Liver (tissue), 9 donors: ENCODE measurements around the gene DYSF. TPM values are rescaled to one million over a fixed set of nuclear protein-coding genes. Genes with fewer than 3 reads are reported as not detected.
A peak's percentile ranks its signal among the peaks of the same experiment; 100 is the strongest.

Experiments
- DNase-seq: peaks from one replicate; pipeline ENCODE4 v3.0.0-alpha.2; 2017; ENCODE audit warnings: low spot score
- H3K27ac ChIP-seq, 2 donors: one replicate each; pipeline ENCODE4 v1.7.0; 2013; ENCODE audit warnings: inconsistent platforms in 2 of 2, low read length in 2 of 2, control low read depth in 1 of 2, low read depth in 1 of 2, mild to moderate bottlenecking in 1 of 2
- H3K27me3 ChIP-seq, 4 donors: one replicate each; pipeline versions ENCODE4 v1.6.1 to v1.7.0; 2013; ENCODE audit warnings: low read length in 3 of 4, inconsistent platforms in 1 of 4, mild to moderate bottlenecking in 1 of 4, moderate library complexity in 1 of 4; ENCODE audit not compliant: control insufficient read depth in 4 of 4, insufficient read depth in 4 of 4
- H3K36me3 ChIP-seq, 4 donors: one replicate each; pipeline versions ENCODE4 v1.6.1 to v1.7.0; 2013; ENCODE audit warnings: low read length in 3 of 4, mild to moderate bottlenecking in 3 of 4, low read depth in 1 of 4, moderate library complexity in 1 of 4; ENCODE audit not compliant: control insufficient read depth in 4 of 4, insufficient read depth in 3 of 4
- H3K4me1 ChIP-seq, 4 donors: one replicate each; pipeline versions ENCODE4 v1.6.1 to v1.7.0; 2013; ENCODE audit warnings: low read length in 3 of 4, mild to moderate bottlenecking in 3 of 4, moderate library complexity in 1 of 4; ENCODE audit not compliant: control insufficient read depth in 4 of 4, insufficient read depth in 4 of 4
- H3K4me3 ChIP-seq, 3 donors: one replicate each; pipeline versions ENCODE4 v1.6.1 to v1.7.0; 2013; ENCODE audit warnings: low read length in 3 of 3, control low read depth in 1 of 3, low read depth in 1 of 3, mild to moderate bottlenecking in 1 of 3
- H3K9ac ChIP-seq, 2 donors: one replicate each; pipeline ENCODE4 v1.7.0; 2013; ENCODE audit warnings: low read length in 2 of 2, mild to moderate bottlenecking in 2 of 2, moderate library complexity in 2 of 2, control low read depth in 1 of 2, low read depth in 1 of 2
- H3K9me3 ChIP-seq, 4 donors: one replicate each; pipeline versions ENCODE4 v1.6.1 to v1.7.0; 2013; ENCODE audit warnings: low read length in 3 of 4; ENCODE audit not compliant: control insufficient read depth in 4 of 4
- FOXA1 ChIP-seq: IDR thresholded peaks from 2 replicates; pipeline ENCODE4 v1.6.1; 2016; ENCODE audit warnings: antibody characterized with exemption
- FOXA2 ChIP-seq: IDR thresholded peaks from 2 replicates; pipeline ENCODE4 v1.6.1; 2016; ENCODE audit warnings: antibody characterized with exemption
- GABPA ChIP-seq, 2 donors: IDR thresholded peaks in 1 of 2; conservative IDR thresholded peaks in 1 of 2; 2 replicates each; pipeline ENCODE4 v1.6.1; 2016; ENCODE audit warnings: antibody characterized with exemption in 2 of 2, mild to moderate bottlenecking in 1 of 2, moderate library complexity in 1 of 2
- HNF4A ChIP-seq, 2 donors: conservative IDR thresholded peaks; 2 replicates each; pipeline ENCODE4 v1.6.1; 2016; ENCODE audit warnings: antibody characterized with exemption in 2 of 2, mild to moderate bottlenecking in 2 of 2
- HNF4G ChIP-seq: IDR thresholded peaks from 2 replicates; pipeline ENCODE4 v1.6.1; 2016; ENCODE audit warnings: antibody characterized with exemption
- JUND ChIP-seq, 2 donors: IDR thresholded peaks; 2 replicates each; pipeline ENCODE4 v1.6.1; 2016; ENCODE audit warnings: antibody characterized with exemption in 2 of 2
- NR2F2 ChIP-seq: IDR thresholded peaks from 2 replicates; pipeline ENCODE4 v1.6.1; 2016; ENCODE audit warnings: antibody characterized with exemption
- RAD21 ChIP-seq, 2 donors: IDR thresholded peaks; 2 replicates each; pipeline ENCODE4 v1.6.1; 2016; ENCODE audit warnings: antibody characterized with exemption in 2 of 2, mild to moderate bottlenecking in 2 of 2
- RXRA ChIP-seq, 2 donors: IDR thresholded peaks; 2 replicates each; pipeline ENCODE4 v1.6.1; 2017 to 2018; ENCODE audit warnings: antibody characterized with exemption in 2 of 2, mild to moderate bottlenecking in 1 of 2
- SP1 ChIP-seq: IDR thresholded peaks from 2 replicates; pipeline ENCODE4 v1.6.1; 2018; ENCODE audit warnings: antibody characterized with exemption, mild to moderate bottlenecking
- TAF1 ChIP-seq: conservative IDR thresholded peaks from 2 replicates; pipeline ENCODE4 v1.6.1; 2016; ENCODE audit warnings: antibody characterized with exemption, mild to moderate bottlenecking
- WGBS: extraction: QIAGEN DNeasy Blood & Tissue Kit; methylation state at CpG from one replicate; pipeline ENCODE4 v1.1.7; 2013; 5-methylcytosine and 5-hydroxymethylcytosine counted together
- polyA plus RNA-seq, 2 donors: library from polyadenylated mRNA; stranded (reverse) in 1 of 2; unstranded in 1 of 2; fragments of 200-250 nt in 1 of 2; fragments of >200 nt in 1 of 2; fragmentation: Nextera tagmentation in 1 of 2; extraction: Ambion mirVana in 1 of 2; gene quantifications; one replicate each; pipeline versions ENCODE4 v1.2.1 to v1.2.3, GENCODE V29; 2013 to 2015
- total RNA-seq, 2 donors: library from RNA; depleted of rRNA; stranded (reverse); fragments of >200 nt; gene quantifications; one replicate each; pipeline ENCODE4 v1.2.3, GENCODE V29; 2014
- TF ChIP-seq, protein P1 (sequence below): IDR thresholded peaks from 2 replicates; pipeline ENCODE4 v1.6.1; 2016; ENCODE audit warnings: antibody characterized with exemption, mild to moderate bottlenecking
- TF ChIP-seq, protein P2 (sequence below): IDR thresholded peaks from 2 replicates; pipeline ENCODE4 v1.6.1; 2016; ENCODE audit warnings: antibody characterized with exemption
- TF ChIP-seq, protein P3 (sequence below): IDR thresholded peaks from 2 replicates; pipeline ENCODE4 v1.6.1; 2016; ENCODE audit warnings: antibody characterized with exemption
- TF ChIP-seq, protein P4 (sequence below): fragments of 150-350 bp; IDR thresholded peaks from 2 replicates; pipeline ENCODE4 v1.5.1; 2017; ENCODE audit warnings: improper control_type of control experiment, low read depth, low read length; ENCODE audit not compliant: missing input control
- donor health status: healthy.
- donor health status: healthy.
- donor health status: healthy.
- donor health status: healthy.
- donor health status: healthy.

DYSF gene
- total and polyA plus RNA-seq, 4 donors = 8.5 to 20.8 (median 13.6) TPM

DNA sequence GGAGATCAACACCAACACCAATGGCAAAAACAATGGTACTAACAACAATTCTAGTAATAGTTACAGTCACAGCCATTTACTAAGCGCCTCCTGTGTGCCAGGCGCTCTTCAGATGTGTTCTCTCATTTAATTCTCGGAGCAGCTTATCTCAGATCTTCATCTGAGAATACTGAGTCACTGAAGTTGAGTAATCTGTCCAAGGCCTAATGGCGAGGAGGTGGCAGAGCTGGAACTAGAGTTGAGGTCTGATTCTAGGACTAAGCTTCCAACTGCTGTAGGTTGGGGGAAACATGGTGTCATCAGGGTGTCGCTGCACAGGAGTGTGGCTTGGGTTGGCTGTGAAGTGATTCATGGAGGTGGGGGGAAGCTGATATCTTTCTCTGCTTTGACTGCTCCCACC lies 156.1 kb downstream of the DYSF start (continued):
- TF ChIP-seq SP1 (no peak), FOXA2 (no peak), GABPA (IDR thresholded peaks at IDR 0.05 in 1 of 2, conservative IDR thresholded peaks at IDR 0.05 in 1 of 2) (no peak), HNF4G (no peak), JUND (IDR thresholded peaks at IDR 0.05) (no peak)

DNA sequence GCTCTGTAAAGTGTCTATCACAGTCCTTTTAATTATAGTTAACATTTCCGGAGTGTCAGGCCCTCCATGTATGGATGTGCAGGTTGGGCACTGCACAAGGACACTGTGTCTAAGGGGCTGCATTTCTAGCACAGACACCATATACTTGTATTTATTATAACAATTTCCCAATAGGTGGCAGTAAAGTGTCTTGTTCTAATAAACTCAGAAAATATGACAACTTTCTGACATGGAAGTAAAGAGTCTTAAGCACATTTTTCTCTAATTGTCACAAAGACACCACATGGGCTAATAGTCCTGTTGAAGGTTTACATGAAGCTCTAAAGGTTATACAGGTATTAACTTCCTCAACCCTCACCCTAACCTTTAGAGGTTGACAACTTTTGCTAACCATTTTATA lies 156.6 kb downstream of the DYSF start:
- Histone ChIP-seq H3K9ac (no peak overlapping the region), H3K9me3 (no peaks in the 10 kb centered on the region), H3K27ac (no peak overlapping the region), H3K4me3 (no peak overlapping the region), H3K4me1 (peaks cover 0 to under 1% (median 0%) of the 10 kb centered on the region in 4 donors), H3K27me3 (no peaks in the 10 kb centered on the region), H3K36me3 (peaks cover 0 to 13% (median 2%) of the 10 kb centered on the region in 4 donors)
- TF ChIP-seq TAF1 (no peak), JUND (IDR thresholded peaks at IDR 0.05) (no peak), HNF4G (no peak), RAD21 (IDR thresholded peaks at IDR 0.05) (peak; percentile 64 to 76)
- 86% methylated on average over 1 of the region's 1 CpG for WGBS
- DNase-seq = no peak

DNA sequence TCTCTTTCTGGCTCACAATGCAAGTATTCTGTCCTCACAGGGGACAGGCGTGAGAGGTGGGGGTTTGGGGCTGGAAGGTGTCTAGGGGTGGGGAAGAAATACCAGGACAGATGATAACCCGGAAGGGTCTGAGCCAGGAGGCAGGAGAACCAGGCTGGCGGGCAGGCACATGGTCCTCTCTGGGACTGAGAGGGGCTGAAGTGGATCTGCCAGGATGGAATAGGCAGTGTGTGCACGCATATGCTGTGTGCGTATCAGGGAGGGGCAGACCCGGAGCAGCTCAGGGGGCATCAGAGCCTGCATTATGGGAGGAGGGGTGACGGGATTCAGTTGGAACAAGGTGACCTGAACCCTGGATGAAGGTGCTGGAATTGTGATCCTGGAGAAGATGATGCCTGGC lies 157.3 kb downstream of the DYSF start:
- Histone ChIP-seq H3K27ac (no peak overlapping the region), H3K4me3 (no peak overlapping the region), H3K27me3 (no peaks in the 10 kb centered on the region), H3K9me3 (no peaks in the 10 kb centered on the region), H3K4me1 (peaks cover 0 to 3% (median 0%) of the 10 kb centered on the region in 4 donors), H3K9ac (no peak overlapping the region), H3K36me3 (peaks cover 0 to 13% (median 2%) of the 10 kb centered on the region in 4 donors)
- peak; percentile 31 for DNase-seq
- WGBS = 96% methylated on average over 7 of the region's 7 CpGs
- TF ChIP-seq HNF4A (conservative IDR thresholded peaks at IDR 0.05) = no peak
- no peak for TF ChIP-seq RAD21 (IDR thresholded peaks at IDR 0.05)
- TF ChIP-seq HNF4G = no peak
- TF ChIP-seq RXRA (IDR thresholded peaks at IDR 0.05) = no peak
- TF ChIP-seq, protein P1, sequence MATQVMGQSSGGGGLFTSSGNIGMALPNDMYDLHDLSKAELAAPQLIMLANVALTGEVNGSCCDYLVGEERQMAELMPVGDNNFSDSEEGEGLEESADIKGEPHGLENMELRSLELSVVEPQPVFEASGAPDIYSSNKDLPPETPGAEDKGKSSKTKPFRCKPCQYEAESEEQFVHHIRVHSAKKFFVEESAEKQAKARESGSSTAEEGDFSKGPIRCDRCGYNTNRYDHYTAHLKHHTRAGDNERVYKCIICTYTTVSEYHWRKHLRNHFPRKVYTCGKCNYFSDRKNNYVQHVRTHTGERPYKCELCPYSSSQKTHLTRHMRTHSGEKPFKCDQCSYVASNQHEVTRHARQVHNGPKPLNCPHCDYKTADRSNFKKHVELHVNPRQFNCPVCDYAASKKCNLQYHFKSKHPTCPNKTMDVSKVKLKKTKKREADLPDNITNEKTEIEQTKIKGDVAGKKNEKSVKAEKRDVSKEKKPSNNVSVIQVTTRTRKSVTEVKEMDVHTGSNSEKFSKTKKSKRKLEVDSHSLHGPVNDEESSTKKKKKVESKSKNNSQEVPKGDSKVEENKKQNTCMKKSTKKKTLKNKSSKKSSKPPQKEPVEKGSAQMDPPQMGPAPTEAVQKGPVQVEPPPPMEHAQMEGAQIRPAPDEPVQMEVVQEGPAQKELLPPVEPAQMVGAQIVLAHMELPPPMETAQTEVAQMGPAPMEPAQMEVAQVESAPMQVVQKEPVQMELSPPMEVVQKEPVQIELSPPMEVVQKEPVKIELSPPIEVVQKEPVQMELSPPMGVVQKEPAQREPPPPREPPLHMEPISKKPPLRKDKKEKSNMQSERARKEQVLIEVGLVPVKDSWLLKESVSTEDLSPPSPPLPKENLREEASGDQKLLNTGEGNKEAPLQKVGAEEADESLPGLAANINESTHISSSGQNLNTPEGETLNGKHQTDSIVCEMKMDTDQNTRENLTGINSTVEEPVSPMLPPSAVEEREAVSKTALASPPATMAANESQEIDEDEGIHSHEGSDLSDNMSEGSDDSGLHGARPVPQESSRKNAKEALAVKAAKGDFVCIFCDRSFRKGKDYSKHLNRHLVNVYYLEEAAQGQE = no peak
- TF ChIP-seq, protein P2, sequence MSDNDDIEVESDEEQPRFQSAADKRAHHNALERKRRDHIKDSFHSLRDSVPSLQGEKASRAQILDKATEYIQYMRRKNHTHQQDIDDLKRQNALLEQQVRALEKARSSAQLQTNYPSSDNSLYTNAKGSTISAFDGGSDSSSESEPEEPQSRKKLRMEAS = no peak
- TF ChIP-seq, protein P3, sequence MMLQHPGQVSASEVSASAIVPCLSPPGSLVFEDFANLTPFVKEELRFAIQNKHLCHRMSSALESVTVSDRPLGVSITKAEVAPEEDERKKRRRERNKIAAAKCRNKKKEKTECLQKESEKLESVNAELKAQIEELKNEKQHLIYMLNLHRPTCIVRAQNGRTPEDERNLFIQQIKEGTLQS = no peak
- TF ChIP-seq TAF1 = no peak
- TF ChIP-seq FOXA2 = no peak

DNA sequence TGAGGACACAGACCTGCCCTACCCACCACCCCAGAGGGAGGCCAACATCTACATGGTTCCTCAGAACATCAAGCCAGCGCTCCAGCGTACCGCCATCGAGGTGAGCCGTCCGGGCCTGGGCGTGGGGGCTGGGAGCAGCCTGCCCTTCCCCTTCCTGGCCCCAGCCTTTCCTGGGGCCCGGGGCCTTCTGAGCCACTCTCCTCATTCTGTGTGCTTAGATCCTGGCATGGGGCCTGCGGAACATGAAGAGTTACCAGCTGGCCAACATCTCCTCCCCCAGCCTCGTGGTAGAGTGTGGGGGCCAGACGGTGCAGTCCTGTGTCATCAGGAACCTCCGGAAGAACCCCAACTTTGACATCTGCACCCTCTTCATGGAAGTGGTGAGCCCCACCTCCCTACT lies 157.9 kb downstream of the DYSF start:
- Histone ChIP-seq H3K9ac (no peak overlapping the region), H3K27ac (no peak overlapping the region), H3K36me3 (peaks cover 0 to 13% (median 2%) of the 10 kb centered on the region in 4 donors), H3K27me3 (no peaks in the 10 kb centered on the region), H3K4me1 (peaks cover 0 to 3% (median 0%) of the 10 kb centered on the region in 4 donors), H3K9me3 (no peaks in the 10 kb centered on the region), H3K4me3 (no peak overlapping the region)
- DNase-seq = peak; percentile 30
- WGBS = 94% methylated on average over 12 of the region's 12 CpGs
- TF ChIP-seq TAF1 (no peak), NR2F2 (no peak), GABPA (IDR thresholded peaks at IDR 0.05 in 1 of 2, conservative IDR thresholded peaks at IDR 0.05 in 1 of 2) (no peak), JUND (IDR thresholded peaks at IDR 0.05) (no peak), HNF4G (no peak), HNF4A (conservative IDR thresholded peaks at IDR 0.05) (no peak), RXRA (IDR thresholded peaks at IDR 0.05) (no peak), FOXA1 (no peak), RAD21 (IDR thresholded peaks at IDR 0.05) (no peak), FOXA2 (no peak)
- TF ChIP-seq, protein P3 = no peak
- TF ChIP-seq, protein P1 = no peak
- TF ChIP-seq, protein P4, sequence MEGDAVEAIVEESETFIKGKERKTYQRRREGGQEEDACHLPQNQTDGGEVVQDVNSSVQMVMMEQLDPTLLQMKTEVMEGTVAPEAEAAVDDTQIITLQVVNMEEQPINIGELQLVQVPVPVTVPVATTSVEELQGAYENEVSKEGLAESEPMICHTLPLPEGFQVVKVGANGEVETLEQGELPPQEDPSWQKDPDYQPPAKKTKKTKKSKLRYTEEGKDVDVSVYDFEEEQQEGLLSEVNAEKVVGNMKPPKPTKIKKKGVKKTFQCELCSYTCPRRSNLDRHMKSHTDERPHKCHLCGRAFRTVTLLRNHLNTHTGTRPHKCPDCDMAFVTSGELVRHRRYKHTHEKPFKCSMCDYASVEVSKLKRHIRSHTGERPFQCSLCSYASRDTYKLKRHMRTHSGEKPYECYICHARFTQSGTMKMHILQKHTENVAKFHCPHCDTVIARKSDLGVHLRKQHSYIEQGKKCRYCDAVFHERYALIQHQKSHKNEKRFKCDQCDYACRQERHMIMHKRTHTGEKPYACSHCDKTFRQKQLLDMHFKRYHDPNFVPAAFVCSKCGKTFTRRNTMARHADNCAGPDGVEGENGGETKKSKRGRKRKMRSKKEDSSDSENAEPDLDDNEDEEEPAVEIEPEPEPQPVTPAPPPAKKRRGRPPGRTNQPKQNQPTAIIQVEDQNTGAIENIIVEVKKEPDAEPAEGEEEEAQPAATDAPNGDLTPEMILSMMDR = no peak
